PC-9 (cell line): ENCODE results near the gene DAB1.

ENCODE experiments used
- CTCF ChIP-seq: fragments of 200-600 bp; sonication (generic); conservative IDR thresholded peaks from 2 replicates; pipeline ENCODE4 v1.6.1; 2017; ENCODE audit warnings: mixed run types, antibody characterized with exemption, mild to moderate bottlenecking, moderate library complexity
- EZH2 ChIP-seq: fragments of 200-600 bp; sonication (generic); IDR thresholded peaks from 2 replicates; pipeline ENCODE4 v1.8.0; 2017; ENCODE audit warnings: antibody characterized with exemption, low read depth

GRCh38 chr1:57468641-57469523 is 45.0 kb upstream of the DAB1 start:
- TF ChIP-seq CTCF = no peak
- no peak for TF ChIP-seq EZH2
